KMS-11 (cell line): ENCODE measurements around the gene FAM163A.

ENCODE experiments used
- H2AFZ ChIP-seq: fragments of 200-600 bp; sonication (generic); 2 replicates; pipeline ENCODE4 v1.6.1; 2016; ENCODE audit warnings: antibody characterized with exemption, mixed run types, low read depth
- H3K27ac ChIP-seq: fragments of 200-600 bp; sonication (generic); 2 replicates; pipeline ENCODE4 v1.6.1; 2016; ENCODE audit warnings: mild to moderate bottlenecking, mixed run types
- H3K27me3 ChIP-seq: fragments of 200-600 bp; sonication (generic); 2 replicates; pipeline ENCODE4 v1.6.1; 2017; ENCODE audit warnings: mild to moderate bottlenecking, low read depth, mixed run types, moderate library complexity; ENCODE audit not compliant: insufficient read depth
- H3K36me3 ChIP-seq: fragments of 200-600 bp; sonication (generic); 2 replicates; pipeline ENCODE4 v1.6.1; 2017; ENCODE audit warnings: mild to moderate bottlenecking, mixed run types; ENCODE audit not compliant: insufficient read depth
- H3K4me1 ChIP-seq: fragments of 200-600 bp; sonication (generic); 2 replicates; pipeline ENCODE4 v1.6.1; 2016; ENCODE audit warnings: mild to moderate bottlenecking, low read depth, mixed run types; ENCODE audit not compliant: poor library complexity, severe bottlenecking
- H3K4me2 ChIP-seq: fragments of 200-600 bp; sonication (generic); 2 replicates; pipeline ENCODE4 v1.7.0; 2016; ENCODE audit warnings: mild to moderate bottlenecking, mixed run types
- H3K4me3 ChIP-seq: fragments of 200-600 bp; sonication (generic); IDR thresholded peaks from 2 replicates; pipeline ENCODE4 v1.6.1; 2017; ENCODE audit warnings: low read depth, low read length, mixed read lengths; ENCODE audit not compliant: insufficient read depth
- H3K79me2 ChIP-seq: fragments of 200-600 bp; sonication (generic); 2 replicates; pipeline ENCODE4 v1.6.1; 2016; ENCODE audit warnings: low read depth, mixed run types; ENCODE audit not compliant: insufficient read depth
- H3K9ac ChIP-seq: fragments of 200-600 bp; sonication (generic); 2 replicates; pipeline ENCODE4 v1.6.1; 2016; ENCODE audit warnings: mild to moderate bottlenecking, mixed run types
- H4K20me1 ChIP-seq: fragments of 200-600 bp; sonication (generic); 2 replicates; pipeline ENCODE4 v1.6.1; 2016; ENCODE audit warnings: mild to moderate bottlenecking, mixed run types; ENCODE audit not compliant: insufficient read depth
- TF ChIP-seq, protein P1 (sequence below): fragments of 200-600 bp; sonication (generic); conservative IDR thresholded peaks from 2 replicates; pipeline ENCODE4 v1.6.1; 2017; ENCODE audit warnings: low read depth, mild to moderate bottlenecking, antibody characterized with exemption, low read length, moderate library complexity, mixed read lengths

FAM163A gene

DNA sequence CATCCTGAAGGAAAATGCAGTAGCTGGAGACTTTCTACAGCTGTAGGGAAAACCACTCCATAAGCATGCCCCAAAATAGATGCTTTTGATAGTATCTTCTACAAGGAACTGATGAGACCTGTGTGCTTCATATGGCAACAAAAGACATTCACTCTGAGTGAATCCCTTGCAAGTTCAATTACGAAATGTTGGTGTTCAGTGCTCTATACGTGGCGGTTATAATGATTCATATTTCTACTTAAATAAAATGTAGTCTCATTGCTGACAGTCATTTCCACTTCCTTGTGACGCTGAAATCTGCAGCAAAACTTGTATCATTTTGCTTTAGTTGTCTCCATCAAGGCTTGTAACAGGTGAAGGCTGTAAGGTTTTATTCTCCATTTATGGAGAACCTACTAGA, 113.9 kb downstream of the FAM163A start:
- TF ChIP-seq, protein P1, sequence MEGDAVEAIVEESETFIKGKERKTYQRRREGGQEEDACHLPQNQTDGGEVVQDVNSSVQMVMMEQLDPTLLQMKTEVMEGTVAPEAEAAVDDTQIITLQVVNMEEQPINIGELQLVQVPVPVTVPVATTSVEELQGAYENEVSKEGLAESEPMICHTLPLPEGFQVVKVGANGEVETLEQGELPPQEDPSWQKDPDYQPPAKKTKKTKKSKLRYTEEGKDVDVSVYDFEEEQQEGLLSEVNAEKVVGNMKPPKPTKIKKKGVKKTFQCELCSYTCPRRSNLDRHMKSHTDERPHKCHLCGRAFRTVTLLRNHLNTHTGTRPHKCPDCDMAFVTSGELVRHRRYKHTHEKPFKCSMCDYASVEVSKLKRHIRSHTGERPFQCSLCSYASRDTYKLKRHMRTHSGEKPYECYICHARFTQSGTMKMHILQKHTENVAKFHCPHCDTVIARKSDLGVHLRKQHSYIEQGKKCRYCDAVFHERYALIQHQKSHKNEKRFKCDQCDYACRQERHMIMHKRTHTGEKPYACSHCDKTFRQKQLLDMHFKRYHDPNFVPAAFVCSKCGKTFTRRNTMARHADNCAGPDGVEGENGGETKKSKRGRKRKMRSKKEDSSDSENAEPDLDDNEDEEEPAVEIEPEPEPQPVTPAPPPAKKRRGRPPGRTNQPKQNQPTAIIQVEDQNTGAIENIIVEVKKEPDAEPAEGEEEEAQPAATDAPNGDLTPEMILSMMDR: no peak
- no peak overlapping the region for H3K4me3 ChIP-seq
- no peaks in the 10 kb centered on the region for H3K79me2 ChIP-seq
- H3K27ac ChIP-seq: no peak overlapping the region
- no peaks in the 10 kb centered on the region for H3K27me3 ChIP-seq
- H3K9ac ChIP-seq: no peak overlapping the region
- H3K4me2 ChIP-seq: no peak overlapping the region
- no peak overlapping the region for H2AFZ ChIP-seq
- no peaks in the 10 kb centered on the region for H4K20me1 ChIP-seq
- no peaks in the 10 kb centered on the region for H3K36me3 ChIP-seq
- no peaks in the 10 kb centered on the region for H3K4me1 ChIP-seq

DNA sequence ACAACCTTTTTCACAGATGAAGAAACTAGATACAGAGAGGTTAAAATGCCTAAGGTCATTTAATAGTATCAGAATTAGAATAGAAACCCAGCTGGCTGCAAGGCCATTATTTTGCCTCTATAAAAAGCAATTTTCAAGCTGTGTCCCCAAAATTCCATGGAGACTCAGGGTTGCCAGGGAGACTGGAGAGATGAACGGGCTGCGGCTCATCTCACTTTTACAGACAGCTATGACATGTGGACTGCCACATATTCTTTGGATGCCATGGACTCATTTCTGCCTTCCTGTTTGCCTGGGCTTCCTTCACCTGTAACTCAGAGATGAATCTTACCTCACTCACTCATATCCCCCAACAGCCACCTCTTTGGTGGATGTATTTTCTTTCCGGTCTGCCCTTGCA, 117.6 kb downstream of the FAM163A start:
- TF ChIP-seq, protein P1: no peak
- Histone ChIP-seq H3K27me3 (no peaks in the 10 kb centered on the region), H3K4me3 (no peak overlapping the region), H4K20me1 (no peaks in the 10 kb centered on the region), H3K9ac (no peak overlapping the region), H3K27ac (no peak overlapping the region), H3K4me1 (no peaks in the 10 kb centered on the region), H3K79me2 (no peaks in the 10 kb centered on the region), H3K4me2 (no peak overlapping the region), H2AFZ (no peak overlapping the region), H3K36me3 (no peaks in the 10 kb centered on the region; the same call in 1 of the 2 replicates)

- no peak overlapping the region for H3K27ac ChIP-seq
- H3K79me2 ChIP-seq: peaks cover 12% of the 10 kb centered on the region; the same call in 1 of the 2 replicates
- no peaks in the 10 kb centered on the region for H4K20me1 ChIP-seq
- H3K27me3 ChIP-seq: no peaks in the 10 kb centered on the region
- H3K4me2 ChIP-seq: no peak overlapping the region
- no peak overlapping the region for H3K9ac ChIP-seq
- no peak overlapping the region for H3K4me3 ChIP-seq
- TF ChIP-seq, protein P1: no peak
- no peaks in the 10 kb centered on the region; the same call in 1 of the 2 replicates for H3K36me3 ChIP-seq
- H3K4me1 ChIP-seq: peaks cover 10% of the 10 kb centered on the region
- H2AFZ ChIP-seq: no peak overlapping the region
Measured at GRCh38 chr1:179865377-179865776, 122.3 kb downstream of the FAM163A start.
